C4-2B (cell line): Measurements from ENCODE around the gene MTA1.

Source experiments
- H3K27ac ChIP-seq: fragments of 450-650 bp; 2 replicates; pipeline ENCODE4 v1.5.1; 2017
- CTCF ChIP-seq: fragments of 450-650 bp; conservative IDR thresholded peaks from 2 replicates; pipeline ENCODE4 v1.5.1; 2017; ENCODE audit warnings: mild to moderate bottlenecking
- ZFX ChIP-seq: fragments of 450-650 bp; IDR thresholded peaks from 2 replicates; pipeline ENCODE4 v1.6.1; 2017

MTA1 gene

GRCh38 chr14:105379946-105380345, 39.7 kb upstream of the MTA1 start:
- no peak overlapping the region for H3K27ac ChIP-seq
- no peak for TF ChIP-seq CTCF
- no peak for TF ChIP-seq ZFX

GRCh38 chr14:105380756-105381155, 38.9 kb upstream of the MTA1 start:
- H3K27ac ChIP-seq = no peak overlapping the region
- TF ChIP-seq CTCF (no peak), ZFX (no peak)

GRCh38 chr14:105381446-105382342, 37.9 kb upstream of the MTA1 start:
- TF ChIP-seq ZFX (no peak), CTCF (no peak)
- H3K27ac ChIP-seq = no peak overlapping the region

GRCh38 chr14:105382343-105383082, 37.1 kb upstream of the MTA1 start:
- no peak overlapping the region for H3K27ac ChIP-seq
- TF ChIP-seq ZFX (no peak), CTCF (no peak)

- H3K27ac ChIP-seq = no peak overlapping the region
- TF ChIP-seq CTCF (no peak), ZFX (no peak)
Observed at GRCh38 chr14:105383083-105383730, 36.4 kb upstream of the MTA1 start.

- no peak overlapping the region for H3K27ac ChIP-seq
- no peak for TF ChIP-seq ZFX
- TF ChIP-seq CTCF = no peak
Observed at GRCh38 chr14:105384041-105384557, 35.5 kb upstream of the MTA1 start.
